ENCODE results near the gene SPOUT1.
A peak's percentile ranks its signal among the peaks of the same experiment; 100 is the strongest.

SPOUT1 gene

DNA sequence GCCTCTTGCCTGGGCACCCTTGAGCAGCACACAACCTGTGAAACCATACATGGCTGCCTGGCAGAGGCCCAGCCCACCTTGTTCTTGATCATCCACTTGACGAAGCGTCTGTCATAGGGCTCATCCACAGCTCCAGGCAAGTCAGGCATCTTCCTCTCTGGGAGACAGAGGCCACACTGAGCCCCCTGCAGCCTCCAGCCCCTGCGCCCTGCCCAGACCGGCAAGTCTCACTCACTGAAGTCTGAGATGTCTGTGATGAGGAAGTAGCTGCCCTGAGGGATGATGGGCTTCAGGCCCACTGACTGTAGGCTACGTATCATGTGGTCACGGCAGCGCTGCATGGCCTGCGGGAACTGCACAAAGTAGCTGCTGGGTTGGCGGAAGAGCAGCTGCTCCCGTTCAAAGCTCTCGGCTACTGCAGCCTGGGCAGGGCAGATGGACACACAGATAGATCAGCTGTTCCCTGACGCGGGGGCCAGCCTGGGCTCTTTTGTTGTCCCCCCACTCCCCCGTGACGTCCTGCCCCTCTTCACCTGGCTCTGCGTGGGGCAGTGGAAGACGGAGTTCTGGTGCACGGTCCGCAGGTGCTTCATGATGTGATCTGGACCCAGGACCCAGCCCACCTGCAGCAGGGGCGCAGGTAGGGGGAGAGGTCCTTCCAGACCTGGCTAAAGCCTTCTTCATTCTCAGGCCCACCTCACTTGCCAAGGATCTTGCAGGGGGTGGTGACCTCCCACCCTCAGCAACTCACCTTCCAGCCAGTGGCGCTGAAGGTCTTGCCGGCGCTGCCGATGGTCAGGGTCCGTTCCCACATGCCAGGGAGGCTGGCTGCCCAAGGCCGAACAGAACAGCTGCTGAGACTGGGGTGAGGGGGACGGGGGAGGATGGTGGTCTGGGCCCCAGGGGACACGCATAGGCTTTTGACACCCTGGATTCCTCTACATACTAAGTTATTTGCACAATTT lies 5.9 kb upstream of the SPOUT1 start:
- TF ChIP-seq, protein P1, sequence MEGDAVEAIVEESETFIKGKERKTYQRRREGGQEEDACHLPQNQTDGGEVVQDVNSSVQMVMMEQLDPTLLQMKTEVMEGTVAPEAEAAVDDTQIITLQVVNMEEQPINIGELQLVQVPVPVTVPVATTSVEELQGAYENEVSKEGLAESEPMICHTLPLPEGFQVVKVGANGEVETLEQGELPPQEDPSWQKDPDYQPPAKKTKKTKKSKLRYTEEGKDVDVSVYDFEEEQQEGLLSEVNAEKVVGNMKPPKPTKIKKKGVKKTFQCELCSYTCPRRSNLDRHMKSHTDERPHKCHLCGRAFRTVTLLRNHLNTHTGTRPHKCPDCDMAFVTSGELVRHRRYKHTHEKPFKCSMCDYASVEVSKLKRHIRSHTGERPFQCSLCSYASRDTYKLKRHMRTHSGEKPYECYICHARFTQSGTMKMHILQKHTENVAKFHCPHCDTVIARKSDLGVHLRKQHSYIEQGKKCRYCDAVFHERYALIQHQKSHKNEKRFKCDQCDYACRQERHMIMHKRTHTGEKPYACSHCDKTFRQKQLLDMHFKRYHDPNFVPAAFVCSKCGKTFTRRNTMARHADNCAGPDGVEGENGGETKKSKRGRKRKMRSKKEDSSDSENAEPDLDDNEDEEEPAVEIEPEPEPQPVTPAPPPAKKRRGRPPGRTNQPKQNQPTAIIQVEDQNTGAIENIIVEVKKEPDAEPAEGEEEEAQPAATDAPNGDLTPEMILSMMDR (IDR thresholded peaks at IDR 0.05; ENCODE audit: low read depth, low read length): no peak

DNA sequence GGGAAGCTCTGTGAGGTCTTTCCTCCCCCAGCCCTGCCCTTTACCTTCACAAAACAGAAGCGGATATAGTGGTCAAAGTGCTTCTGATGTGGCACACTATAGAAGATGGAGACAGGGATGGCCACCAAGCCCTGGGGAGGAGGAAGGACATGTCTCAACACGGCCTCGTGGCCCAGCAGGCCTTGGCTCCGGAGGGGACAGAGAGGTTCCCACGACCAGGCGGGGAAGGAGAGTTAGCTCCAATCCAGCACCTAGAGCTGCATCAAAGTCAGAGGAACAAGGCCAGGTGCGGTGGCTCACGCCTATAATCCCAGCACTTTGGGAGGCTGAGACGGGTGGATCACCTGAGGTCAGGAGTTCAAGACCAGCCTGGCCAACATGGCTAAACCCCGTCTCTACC lies 4.1 kb upstream of the SPOUT1 start:
- TF ChIP-seq, protein P1 (IDR thresholded peaks at IDR 0.05; ENCODE audit: low read depth, low read length): no peak
- DNase-seq (ENCODE audit: low read depth in 2 of 2): no peak
- H3K4me3 ChIP-seq (replicated peaks in 1 of 2; ENCODE audit: low read depth in 2 of 2, low read length in 2 of 2): no peak overlapping the region

More for the DNA sequence above, 5.9 kb upstream of the SPOUT1 start:
- no peak for DNase-seq (ENCODE audit: low read depth in 2 of 2)
- H3K4me3 ChIP-seq (replicated peaks in 1 of 2; ENCODE audit: low read depth in 2 of 2, low read length in 2 of 2): no peak overlapping the region

DNA sequence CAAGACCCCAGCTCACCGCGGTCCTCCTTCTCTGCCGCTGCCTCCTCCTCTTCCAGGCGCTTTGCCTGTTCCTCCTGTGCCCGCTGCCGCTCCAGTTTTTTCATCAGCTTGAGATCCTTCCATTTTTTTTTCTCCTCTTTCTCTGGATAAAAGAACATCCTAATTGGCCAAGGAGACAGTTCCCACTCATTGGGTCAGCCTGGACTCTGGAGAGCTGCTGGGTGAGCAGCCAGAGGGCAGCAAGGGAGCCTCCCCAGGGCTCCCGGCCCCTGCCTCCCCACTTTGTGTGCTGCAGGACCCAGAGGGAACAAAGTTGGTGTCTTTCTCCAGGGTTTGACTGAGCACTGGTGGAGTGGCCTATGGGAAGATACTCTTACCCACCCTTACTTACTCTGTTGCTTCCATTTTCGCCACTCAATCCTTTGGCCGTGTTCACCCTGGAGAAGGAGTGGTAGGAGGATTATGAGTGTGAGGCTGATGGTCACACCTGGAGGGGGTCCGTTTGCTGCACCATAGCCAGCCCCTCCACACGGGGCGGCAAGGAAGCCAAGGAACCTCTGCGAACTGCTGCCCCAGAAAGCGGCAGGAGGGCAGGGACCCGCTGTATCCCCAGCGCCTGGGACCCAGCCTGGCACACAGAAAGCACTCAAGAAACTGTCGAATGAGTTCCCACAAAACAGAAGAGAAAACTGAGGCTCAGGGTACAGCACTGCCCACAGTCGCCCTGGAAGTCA lies 708 bp downstream of the SPOUT1 start:
- no peak for DNase-seq (ENCODE audit: low read depth in 2 of 2)
- TF ChIP-seq, protein P1 (IDR thresholded peaks at IDR 0.05; ENCODE audit: low read depth, low read length): no peak
- H3K4me3 ChIP-seq (replicated peaks in 1 of 2; ENCODE audit: low read depth in 2 of 2, low read length in 2 of 2): peak overlapping the region; percentile 86 to 94

DNA sequence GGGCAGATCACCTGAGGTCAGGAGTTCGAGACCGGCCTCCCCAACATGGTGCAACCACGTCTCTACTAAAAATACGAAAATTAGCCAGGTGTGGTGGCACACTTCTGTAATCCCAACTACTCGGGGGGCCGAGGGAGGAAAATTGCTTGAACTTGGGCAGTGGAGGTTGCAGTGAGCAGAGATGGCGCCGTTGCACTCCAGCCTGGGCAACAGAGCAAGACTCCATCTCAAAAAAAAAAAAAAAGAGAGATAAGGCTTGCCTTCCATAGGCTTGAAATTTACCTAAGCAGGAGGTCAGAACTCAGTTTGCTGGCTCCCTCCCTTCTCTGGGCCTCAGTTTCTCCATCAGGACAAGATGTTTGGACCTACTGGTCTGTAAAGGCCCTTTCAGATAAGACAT lies 1.3 kb downstream of the SPOUT1 start:
- H3K4me3 ChIP-seq (replicated peaks in 1 of 2; ENCODE audit: low read depth in 2 of 2, low read length in 2 of 2): peak overlapping the region in 1 of 2 donors; percentile 94
- TF ChIP-seq, protein P1 (IDR thresholded peaks at IDR 0.05; ENCODE audit: low read depth, low read length): no peak

DNA sequence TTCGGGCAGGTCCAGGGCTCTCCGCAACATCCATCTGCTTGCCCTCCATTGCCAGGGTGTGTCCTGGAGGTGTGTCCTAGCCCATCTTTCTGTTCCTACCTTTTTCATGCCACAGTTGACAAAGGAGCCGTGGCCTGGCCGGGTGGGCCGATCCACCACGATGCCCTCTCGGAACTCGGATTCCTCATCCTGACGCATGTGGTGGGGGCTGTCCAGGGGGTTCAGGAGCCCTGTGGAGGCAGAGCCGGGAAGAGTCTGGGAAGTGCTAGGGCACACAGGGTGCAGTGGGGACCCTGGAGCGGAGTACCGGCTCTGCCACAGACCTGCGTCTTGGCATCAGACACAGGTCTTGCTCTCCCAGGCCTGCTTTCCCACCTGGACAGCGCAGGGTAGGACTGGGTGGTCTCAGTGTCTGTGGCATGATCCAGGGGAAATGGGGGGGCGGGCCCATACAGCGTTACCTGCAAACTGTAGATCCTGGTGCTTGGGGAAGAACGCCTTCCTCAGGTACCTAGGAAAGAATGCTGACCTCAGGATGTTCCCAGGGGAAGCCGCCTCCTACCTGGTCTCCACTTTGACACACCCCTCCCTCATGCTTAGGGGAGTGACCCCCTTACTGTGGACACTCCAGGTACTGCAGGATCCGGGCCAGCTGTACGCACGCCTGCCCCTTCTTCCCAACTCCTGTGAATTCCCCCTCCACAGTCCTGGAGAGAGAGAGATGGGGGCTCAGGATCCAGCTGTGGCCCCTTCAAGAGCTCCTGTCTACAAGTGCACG lies 3.5 kb downstream of the SPOUT1 start:
- DNase-seq (ENCODE audit: low read depth in 2 of 2): no peak
- TF ChIP-seq, protein P1 (IDR thresholded peaks at IDR 0.05; ENCODE audit: low read depth, low read length): peak; percentile 20
- H3K4me3 ChIP-seq (replicated peaks in 1 of 2; ENCODE audit: low read depth in 2 of 2, low read length in 2 of 2): no peak overlapping the region

More for the DNA sequence above, 1.3 kb downstream of the SPOUT1 start:
- DNase-seq (ENCODE audit: low read depth in 2 of 2): no peak

DNA sequence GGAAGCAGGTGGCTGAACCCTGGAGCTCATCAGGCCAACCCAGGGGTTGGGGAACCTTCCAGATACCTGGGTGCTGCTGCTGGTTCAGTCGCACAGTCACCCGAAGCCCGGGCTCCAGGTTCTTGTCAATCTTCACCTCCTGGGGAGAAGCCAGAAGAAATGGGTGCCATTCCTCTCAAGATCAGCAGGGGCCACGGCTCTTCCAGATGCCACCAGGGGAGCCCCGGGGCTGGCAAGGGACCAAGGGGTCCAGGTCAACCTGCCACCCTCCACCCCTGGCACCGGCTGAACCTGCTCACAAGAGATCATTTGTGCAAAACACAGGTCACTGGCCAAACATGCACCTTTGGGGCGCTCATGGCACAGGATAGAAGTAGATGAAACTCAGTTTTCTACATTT lies 4.7 kb downstream of the SPOUT1 start:
- TF ChIP-seq, protein P1 (IDR thresholded peaks at IDR 0.05; ENCODE audit: low read depth, low read length): no peak
- H3K4me3 ChIP-seq (replicated peaks in 1 of 2; ENCODE audit: low read depth in 2 of 2, low read length in 2 of 2): no peak overlapping the region
- no peak for DNase-seq (ENCODE audit: low read depth in 2 of 2)
